Measurements from ENCODE around the gene ARMC3.

Gene ARMC3

GRCh38 chr10:22988581-22989360, 60.9 kb downstream of the ARMC3 start:
- TF ChIP-seq, protein P1, sequence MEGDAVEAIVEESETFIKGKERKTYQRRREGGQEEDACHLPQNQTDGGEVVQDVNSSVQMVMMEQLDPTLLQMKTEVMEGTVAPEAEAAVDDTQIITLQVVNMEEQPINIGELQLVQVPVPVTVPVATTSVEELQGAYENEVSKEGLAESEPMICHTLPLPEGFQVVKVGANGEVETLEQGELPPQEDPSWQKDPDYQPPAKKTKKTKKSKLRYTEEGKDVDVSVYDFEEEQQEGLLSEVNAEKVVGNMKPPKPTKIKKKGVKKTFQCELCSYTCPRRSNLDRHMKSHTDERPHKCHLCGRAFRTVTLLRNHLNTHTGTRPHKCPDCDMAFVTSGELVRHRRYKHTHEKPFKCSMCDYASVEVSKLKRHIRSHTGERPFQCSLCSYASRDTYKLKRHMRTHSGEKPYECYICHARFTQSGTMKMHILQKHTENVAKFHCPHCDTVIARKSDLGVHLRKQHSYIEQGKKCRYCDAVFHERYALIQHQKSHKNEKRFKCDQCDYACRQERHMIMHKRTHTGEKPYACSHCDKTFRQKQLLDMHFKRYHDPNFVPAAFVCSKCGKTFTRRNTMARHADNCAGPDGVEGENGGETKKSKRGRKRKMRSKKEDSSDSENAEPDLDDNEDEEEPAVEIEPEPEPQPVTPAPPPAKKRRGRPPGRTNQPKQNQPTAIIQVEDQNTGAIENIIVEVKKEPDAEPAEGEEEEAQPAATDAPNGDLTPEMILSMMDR (IDR thresholded peaks at IDR 0.05) = peak; percentile 89

- TF ChIP-seq, protein P1 (IDR thresholded peaks at IDR 0.05) = no peak
These were observed 62.6 kb downstream of the ARMC3 start for GRCh38 chr10:22990443-22990842.

- TF ChIP-seq, protein P1 (IDR thresholded peaks at IDR 0.05) = no peak
These were observed 64.2 kb downstream of the ARMC3 start for GRCh38 chr10:22992075-22992474.

DNA sequence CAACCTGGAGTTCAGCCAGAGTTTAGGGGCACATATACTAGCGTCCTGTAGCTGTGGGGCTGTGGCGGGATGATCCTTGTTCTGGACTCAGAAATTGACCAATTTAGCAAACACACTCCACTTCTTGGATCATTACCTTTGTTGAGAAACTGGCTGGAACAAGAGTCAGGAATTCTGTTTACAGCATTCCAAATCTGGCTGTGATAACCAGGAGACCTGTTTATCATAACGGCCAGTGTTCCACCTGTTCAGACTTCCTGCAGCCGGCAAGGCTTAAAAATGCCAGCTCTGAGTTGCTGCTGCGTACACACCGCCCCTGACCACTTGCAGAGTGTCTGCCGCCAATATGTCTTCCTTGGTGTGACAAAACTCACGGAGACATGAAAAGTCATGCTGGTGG, 64.8 kb downstream of the ARMC3 start:
- TF ChIP-seq, protein P1 (IDR thresholded peaks at IDR 0.05) = no peak

- TF ChIP-seq, protein P1 (IDR thresholded peaks at IDR 0.05) = no peak
These were observed 65.5 kb downstream of the ARMC3 start for GRCh38 chr10:22993314-22993713.

GRCh38 chr10:22997096-22997495, 69.2 kb downstream of the ARMC3 start:
- TF ChIP-seq, protein P1 (IDR thresholded peaks at IDR 0.05) = no peak

DNA sequence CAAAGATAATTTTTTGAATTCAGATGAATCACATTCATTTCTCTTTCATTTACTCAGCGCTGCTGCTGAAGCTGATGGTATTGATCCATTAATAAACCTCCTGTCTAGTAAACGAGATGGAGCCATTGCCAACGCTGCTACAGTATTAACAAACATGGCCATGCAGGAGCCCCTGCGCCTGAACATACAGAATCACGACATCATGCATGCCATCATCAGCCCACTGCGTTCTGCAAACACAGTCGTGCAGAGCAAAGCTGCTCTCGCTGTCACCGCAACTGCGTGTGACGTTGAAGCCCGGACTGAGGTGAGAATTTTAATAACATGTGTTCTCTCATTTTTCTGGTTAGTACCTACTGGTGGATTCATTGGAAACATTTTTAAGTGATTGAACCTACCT, 70.2 kb downstream of the ARMC3 start:
- TF ChIP-seq, protein P1 (IDR thresholded peaks at IDR 0.05) = no peak

Measured in LNCAP (cell line).